GM19397 (cell line): Measurements from ENCODE around the gene SPTBN1.

Experiments
- ATAC-seq: cut with Tn5 transposase; IDR thresholded peaks from one replicate; pipeline ENCODE4 v1.9.1; 2021; ENCODE audit warnings: mild to moderate bottlenecking, moderate library complexity; ENCODE audit not compliant: unreplicated experiment

SPTBN1 gene

GRCh38 chr2:54603357-54603756, 147.2 kb downstream of the SPTBN1 start:
- ATAC-seq = no peak

- no peak for ATAC-seq
Measured at GRCh38 chr2:54603796-54604195, 147.7 kb downstream of the SPTBN1 start.

- ATAC-seq = peak; percentile 41
Measured at GRCh38 chr2:54604871-54605270, 148.7 kb downstream of the SPTBN1 start.

GRCh38 chr2:54605836-54606235, 149.7 kb downstream of the SPTBN1 start:
- no peak for ATAC-seq

- no peak for ATAC-seq
Measured at GRCh38 chr2:54606393-54606958, 150.3 kb downstream of the SPTBN1 start.

- no peak for ATAC-seq
Measured at GRCh38 chr2:54608224-54608623, 152.1 kb downstream of the SPTBN1 start.

GRCh38 chr2:54609241-54609640, 153.1 kb downstream of the SPTBN1 start:
- no peak for ATAC-seq

- no peak for ATAC-seq
Measured at GRCh38 chr2:54609647-54610046, 153.5 kb downstream of the SPTBN1 start.

GRCh38 chr2:54610700-54611099, 154.6 kb downstream of the SPTBN1 start:
- ATAC-seq = no peak

GRCh38 chr2:54611830-54612545, 155.9 kb downstream of the SPTBN1 start:
- no peak for ATAC-seq

GRCh38 chr2:54613386-54613785, 157.3 kb downstream of the SPTBN1 start:
- ATAC-seq = no peak

GRCh38 chr2:54613794-54614257, 157.7 kb downstream of the SPTBN1 start:
- no peak for ATAC-seq

- no peak for ATAC-seq
Measured at GRCh38 chr2:54614819-54615218, 158.7 kb downstream of the SPTBN1 start.

- ATAC-seq = no peak
Measured at GRCh38 chr2:54615832-54616534, 159.9 kb downstream of the SPTBN1 start.

- no peak for ATAC-seq
Measured at GRCh38 chr2:54617409-54617808, 161.3 kb downstream of the SPTBN1 start.

GRCh38 chr2:54618646-54619565, 162.8 kb downstream of the SPTBN1 start:
- no peak for ATAC-seq

GRCh38 chr2:54619660-54620231, 163.6 kb downstream of the SPTBN1 start:
- ATAC-seq = no peak

- ATAC-seq = no peak
Measured at GRCh38 chr2:54620948-54621347, 164.8 kb downstream of the SPTBN1 start.

GRCh38 chr2:54624591-54625071, 168.5 kb downstream of the SPTBN1 start:
- no peak for ATAC-seq

GRCh38 chr2:54626131-54626530, 170.0 kb downstream of the SPTBN1 start:
- no peak for ATAC-seq
